NT2/D1 (cell line): ENCODE data around the gene STXBP1.

Source experiments
- YY1 ChIP-seq: IDR thresholded peaks from 2 replicates; pipeline ENCODE4 v1.6.1; 2011; ENCODE audit not compliant: insufficient read length, insufficient read depth
- ZNF274 ChIP-seq: IDR thresholded peaks from 2 replicates; pipeline ENCODE4 v1.6.1; 2011; ENCODE audit warnings: mild to moderate bottlenecking, low read depth, low read length

DNA sequence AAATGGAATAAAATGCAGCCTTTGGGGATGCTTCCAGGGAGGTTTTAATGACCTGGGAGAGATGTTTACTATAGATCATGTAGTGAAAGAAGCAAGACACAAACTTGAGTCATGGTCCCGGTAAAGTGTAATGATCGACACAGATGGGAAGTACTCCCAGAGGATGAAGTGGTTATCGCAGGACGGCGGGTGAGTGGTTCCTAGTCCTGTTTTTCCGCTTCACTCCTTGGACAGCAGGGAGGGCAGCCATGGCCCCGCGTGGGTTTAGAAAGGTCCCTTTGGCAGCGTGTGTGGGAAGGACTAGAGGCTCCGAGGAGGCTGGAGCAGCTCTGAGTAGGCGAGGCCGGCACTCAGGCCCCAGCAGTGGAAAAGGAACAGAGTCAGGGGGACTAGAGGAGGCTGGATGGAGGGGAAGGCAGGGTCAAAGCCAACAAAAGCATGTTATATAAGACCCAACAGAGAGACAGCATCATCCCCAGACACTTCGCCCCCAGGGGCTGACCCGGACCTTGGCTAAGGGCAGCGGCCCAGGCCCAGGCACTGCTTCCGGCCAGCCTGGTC lies 49.2 kb upstream of the STXBP1 start:
- TF ChIP-seq ZNF274 = no peak
- TF ChIP-seq YY1 = no peak
